Prostate gland (tissue), 2 donors: ENCODE data around the gene USF1.

Source experiments
- POLR2A ChIP-seq: fragments of 450-650 bp; IDR thresholded peaks from one replicate; pipeline ENCODE4 v1.6.1; 2016; ENCODE audit warnings: antibody characterized with exemption, mild to moderate bottlenecking
- TF ChIP-seq, protein P1 (sequence below), 4 experiments: fragments of 200-600 bp in 2 of 4; fragments of 450-650 bp in 2 of 4; sonication (generic) in 2 of 4; IDR thresholded peaks; 1 replicate in 3 of 4; 2 replicates in 1 of 4; pipeline ENCODE4 v1.5.1; 2016 to 2019; ENCODE audit warnings: antibody characterized with exemption in 4 of 4, mild to moderate bottlenecking in 2 of 4, moderate library complexity in 2 of 4

DNA sequence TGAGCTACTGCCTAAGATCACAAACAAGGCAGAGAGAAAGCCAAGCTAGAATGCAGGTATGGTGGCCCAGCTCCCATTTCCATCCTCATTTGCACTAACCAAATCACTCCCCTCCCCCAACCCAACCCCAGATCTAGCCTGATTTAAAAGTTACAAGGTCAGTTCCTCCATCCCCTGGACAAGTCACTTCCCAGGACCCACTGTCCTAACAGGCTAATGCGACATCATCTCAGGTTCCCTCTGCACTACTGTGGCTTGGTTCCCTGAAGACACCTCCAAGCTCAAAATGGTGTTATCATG, 27.2 kb downstream of the USF1 start:
- TF ChIP-seq POLR2A = no peak
- TF ChIP-seq, protein P1, sequence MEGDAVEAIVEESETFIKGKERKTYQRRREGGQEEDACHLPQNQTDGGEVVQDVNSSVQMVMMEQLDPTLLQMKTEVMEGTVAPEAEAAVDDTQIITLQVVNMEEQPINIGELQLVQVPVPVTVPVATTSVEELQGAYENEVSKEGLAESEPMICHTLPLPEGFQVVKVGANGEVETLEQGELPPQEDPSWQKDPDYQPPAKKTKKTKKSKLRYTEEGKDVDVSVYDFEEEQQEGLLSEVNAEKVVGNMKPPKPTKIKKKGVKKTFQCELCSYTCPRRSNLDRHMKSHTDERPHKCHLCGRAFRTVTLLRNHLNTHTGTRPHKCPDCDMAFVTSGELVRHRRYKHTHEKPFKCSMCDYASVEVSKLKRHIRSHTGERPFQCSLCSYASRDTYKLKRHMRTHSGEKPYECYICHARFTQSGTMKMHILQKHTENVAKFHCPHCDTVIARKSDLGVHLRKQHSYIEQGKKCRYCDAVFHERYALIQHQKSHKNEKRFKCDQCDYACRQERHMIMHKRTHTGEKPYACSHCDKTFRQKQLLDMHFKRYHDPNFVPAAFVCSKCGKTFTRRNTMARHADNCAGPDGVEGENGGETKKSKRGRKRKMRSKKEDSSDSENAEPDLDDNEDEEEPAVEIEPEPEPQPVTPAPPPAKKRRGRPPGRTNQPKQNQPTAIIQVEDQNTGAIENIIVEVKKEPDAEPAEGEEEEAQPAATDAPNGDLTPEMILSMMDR (IDR thresholded peaks at IDR 0.05) = no peak
